ENCODE data around the gene BAG3. TPM values are rescaled to one million over a fixed set of nuclear protein-coding genes. Genes with fewer than 3 reads are reported as not detected.

BAG3 gene
- total RNA-seq, 1 donor from 2014 or later: 26.8 TPM

DNA sequence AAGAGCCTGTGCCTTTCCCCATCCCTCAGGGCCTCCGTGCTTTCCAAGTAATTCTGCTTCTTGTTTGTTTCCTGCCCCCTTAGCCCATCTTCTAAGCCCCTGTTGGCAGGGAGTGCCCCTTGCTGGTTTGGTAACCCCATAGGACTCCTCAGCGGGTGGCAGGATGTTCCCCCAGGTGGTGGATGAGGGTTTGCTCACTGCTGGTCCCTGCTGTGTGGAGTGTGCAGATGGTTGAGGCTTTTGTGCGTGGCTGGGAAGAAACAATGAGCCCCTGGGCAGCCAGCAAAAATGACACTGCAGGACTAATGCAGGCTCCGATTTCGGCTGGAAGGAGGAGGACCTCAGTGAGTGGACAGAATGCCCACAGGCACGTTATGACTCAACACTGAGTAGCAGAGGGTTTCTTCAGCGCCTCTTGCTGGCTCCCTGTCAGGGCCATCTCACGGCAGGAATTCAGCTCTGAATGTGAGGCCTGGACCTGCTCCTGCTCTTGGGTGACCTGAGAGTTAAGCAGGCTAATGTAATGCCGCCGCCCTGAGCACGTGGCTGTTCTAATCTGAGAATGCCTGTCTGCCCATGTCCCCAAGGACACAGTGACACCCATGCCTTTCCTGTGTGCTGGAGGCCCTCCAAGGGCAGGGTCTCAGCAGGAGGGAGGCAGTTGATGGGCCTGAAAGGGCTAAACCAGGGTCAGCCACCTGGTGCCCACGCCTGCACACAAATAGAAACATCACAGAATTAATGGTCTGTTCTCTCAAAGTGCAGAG is 16.6 kb downstream of the BAG3 start:
- DNase-seq (ENCODE audit: low read depth): peak; percentile 97

DNA sequence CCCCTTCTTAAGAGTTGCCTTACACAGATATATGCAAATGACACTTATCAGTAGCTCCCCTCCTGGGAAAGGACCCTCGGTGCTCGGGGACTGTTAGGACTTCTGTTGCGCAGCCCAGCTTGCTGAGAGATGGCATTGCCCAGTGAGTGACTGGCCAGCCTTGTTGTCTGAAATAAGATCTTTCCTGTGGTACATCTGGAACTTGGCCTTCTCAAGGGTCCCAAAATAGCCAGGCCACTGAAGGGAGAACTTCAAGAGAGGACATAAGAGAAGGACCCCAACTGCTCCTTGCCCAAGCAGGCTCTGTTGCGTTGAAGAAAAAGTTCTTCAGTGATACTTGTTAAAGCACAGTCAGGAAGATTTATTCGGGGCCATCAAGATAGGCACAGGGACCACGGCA is 17.3 kb downstream of the BAG3 start:
- no peak for DNase-seq (ENCODE audit: low read depth)

DNA sequence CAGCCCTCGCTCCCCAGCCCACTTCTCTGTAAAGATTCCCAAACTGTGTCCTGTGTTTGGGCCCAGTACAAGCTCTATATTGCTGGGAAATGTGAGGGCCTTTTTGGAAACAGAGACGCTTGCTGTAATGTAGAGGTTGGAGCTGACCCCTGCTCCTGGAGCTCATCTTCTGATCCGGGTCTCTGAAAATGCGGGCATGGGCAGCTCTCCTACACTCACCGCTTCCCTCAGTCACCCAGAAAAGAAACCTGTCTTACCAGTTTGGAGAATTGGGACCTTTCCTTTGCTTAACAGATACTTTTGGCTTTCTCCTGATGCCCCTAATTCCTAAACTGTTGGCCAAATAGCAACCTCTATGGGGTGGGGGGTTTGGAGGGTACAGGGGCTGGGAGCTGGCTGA is 18.2 kb downstream of the BAG3 start:
- DNase-seq (ENCODE audit: low read depth): no peak

DNA sequence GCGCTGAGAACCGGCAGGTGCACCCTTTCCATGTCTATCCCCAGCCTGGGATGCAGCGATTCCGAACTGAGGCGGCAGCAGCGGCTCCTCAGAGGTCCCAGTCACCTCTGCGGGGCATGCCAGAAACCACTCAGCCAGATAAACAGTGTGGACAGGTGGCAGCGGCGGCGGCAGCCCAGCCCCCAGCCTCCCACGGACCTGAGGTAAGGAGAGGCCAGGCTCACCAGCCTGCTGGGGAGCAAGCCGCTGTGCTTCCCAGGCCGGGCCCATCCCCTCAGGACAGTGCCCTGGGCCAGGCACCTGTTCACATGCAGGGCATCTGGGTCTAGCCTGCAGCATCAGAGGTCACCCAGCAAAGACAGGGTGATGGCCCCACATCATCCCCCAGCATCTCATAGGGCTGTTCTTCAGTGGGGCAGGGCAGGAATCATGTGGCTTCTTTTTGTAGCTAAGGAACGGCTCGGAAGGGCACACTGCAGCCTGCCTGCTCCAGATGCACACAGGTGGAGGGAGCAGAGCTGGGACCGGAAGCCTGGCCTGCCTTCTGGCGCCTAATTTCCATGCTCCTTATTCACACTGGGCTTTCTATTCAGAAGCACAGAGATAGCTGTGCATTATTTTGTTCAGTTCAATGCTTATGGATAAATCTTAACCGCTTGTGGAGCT is 18.9 kb downstream of the BAG3 start:
- DNase-seq (ENCODE audit: low read depth): no peak

DNA sequence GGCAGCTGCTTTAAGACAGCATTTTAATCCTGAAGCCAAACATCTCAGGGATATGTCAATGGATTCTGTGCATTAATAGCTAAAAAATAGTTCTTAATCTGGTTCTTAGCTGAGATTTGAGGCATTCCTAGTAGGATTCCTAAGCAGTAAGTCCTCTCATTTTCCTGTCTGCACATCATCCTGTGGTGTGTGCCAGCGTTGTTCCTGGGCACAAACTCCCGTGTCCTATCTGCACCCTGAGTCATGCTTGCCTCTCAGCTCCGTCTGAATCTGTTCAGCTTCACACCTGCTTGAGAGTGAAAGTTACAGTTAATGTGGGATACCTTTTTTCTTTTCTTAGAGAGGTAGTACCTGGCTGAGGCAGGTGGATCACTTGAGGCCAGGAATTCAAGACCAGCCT is 19.5 kb downstream of the BAG3 start:
- DNase-seq (ENCODE audit: low read depth): peak; percentile 61

DNA sequence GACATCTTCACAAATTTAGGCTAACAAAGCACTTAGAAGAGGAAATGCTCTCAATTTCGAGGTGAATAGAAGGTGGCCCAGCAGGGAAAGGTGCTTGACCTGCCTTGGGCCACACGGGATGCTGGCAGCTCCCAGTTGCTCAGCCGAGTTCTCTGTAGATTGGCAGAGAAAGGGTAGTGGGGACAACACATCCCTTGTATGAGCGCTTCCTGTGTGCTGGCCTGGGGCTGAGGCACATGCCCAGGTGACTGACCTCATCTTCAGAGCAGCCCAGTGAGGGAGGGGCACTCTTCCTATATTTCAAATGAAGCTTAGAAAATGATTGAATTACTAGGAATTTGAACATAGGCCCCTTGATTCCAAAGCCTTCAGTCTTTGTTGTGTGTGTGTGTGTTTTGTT is 20.2 kb downstream of the BAG3 start:
- no peak for DNase-seq (ENCODE audit: low read depth)

DNA sequence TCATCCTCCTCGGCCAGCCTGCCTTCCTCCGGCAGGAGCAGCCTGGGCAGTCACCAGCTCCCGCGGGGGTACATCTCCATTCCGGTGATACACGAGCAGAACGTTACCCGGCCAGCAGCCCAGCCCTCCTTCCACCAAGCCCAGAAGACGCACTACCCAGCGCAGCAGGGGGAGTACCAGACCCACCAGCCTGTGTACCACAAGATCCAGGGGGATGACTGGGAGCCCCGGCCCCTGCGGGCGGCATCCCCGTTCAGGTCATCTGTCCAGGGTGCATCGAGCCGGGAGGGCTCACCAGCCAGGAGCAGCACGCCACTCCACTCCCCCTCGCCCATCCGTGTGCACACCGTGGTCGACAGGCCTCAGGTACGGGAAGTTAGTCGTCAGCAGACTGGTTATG is 21.1 kb downstream of the BAG3 start:
- DNase-seq (ENCODE audit: low read depth): no peak

DNA sequence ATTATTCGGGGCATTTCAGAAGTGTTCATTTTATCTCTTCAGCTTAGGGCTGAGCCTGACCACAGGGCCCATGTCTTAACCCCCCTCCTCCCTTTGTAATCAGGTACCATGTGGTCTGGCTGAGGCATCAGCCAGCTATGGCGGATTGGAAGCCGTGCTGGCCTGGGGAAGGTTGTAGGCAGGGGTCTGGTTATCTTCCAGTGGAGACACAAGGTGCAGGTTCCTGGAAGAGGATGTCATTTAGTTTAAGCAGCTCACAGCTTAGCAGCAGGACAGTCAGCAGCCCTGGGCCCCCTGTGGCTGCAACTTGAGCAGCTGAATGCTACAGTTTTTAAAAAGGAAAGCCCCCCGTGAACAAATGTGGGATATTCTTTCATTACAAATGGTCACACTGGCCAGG is 22.1 kb downstream of the BAG3 start:
- no peak for DNase-seq (ENCODE audit: low read depth)

DNA sequence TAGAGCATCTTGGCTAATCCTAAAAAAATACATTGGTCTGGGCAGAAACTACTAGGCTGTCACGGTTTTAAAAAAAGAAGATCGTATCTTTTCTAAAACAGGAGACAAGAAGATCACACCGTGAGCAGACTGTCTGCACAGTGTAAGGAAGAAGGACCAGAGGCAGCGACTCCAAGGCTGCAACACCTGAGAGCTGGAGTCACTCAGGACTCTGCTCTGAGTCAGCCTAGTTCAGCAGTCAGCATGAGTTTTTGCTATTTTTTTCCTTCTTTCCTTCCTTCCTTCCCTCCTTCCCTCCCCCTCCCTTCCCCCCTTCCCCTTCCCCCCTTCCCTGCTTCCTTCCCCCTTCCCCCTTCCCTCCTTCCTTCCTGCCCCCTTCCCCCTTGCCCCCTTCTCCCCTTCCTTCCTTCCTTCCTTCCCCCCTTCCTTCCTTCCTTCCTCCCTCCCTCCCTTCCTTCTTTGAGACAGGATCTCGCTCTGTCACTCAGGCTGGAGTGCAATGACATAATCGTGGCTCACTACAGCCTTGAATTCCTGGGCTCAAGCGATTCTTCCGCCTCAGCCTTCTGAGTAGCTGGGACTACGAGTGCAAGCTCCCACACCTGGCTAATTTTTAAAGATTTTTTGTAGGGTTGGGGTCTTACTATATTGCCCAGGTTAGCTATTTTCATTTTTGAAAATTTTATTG is 24.4 kb downstream of the BAG3 start:
- no peak for DNase-seq (ENCODE audit: low read depth)

DNA sequence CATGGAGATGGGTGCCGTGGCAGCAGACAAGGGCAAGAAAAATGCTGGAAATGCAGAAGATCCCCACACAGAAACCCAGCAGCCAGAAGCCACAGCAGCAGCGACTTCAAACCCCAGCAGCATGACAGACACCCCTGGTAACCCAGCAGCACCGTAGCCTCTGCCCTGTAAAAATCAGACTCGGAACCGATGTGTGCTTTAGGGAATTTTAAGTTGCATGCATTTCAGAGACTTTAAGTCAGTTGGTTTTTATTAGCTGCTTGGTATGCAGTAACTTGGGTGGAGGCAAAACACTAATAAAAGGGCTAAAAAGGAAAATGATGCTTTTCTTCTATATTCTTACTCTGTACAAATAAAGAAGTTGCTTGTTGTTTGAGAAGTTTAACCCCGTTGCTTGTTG is 25.9 kb downstream of the BAG3 start:
- DNase-seq (ENCODE audit: low read depth): no peak

DNA sequence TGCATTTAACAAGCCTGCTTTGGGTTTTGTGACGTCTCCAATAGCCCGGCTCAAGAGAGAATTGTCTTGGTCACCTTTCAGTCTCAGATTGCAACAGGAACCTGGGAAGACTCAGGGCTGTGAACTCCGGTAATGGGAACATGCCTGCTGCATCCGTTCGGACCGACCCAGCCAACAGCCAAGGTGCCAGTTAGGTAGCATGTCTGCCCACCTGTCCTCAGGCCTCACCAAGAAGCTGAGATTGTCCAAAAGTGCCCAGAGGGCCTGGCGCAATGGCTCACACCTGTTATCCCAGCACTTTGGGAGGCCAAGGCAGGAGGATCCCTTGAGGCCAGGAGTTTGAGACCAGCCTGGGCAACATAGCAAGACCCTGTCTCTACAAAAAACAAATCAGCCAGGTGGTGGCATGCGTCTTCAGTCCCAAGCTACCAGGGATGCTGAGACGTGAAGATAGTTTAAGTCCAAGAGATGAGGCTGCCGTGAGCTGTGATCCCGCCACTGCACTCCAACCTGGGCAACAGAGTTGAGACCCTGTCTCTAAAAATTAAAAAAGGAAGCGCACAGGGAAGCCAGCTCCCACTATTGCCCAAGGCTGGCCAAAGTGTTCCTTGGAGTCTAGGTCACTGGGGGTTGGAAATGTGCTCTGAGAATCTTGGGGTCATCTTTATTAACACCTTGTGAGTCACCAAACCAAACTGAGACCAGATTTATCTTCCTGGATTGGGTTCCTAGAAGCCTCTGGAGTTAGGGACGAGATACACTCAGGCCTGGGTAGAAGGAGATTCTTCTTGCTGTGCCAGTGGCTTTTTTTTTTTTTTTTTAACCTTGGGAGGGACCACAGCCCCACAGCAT is 26.9 kb downstream of the BAG3 start:
- DNase-seq (ENCODE audit: low read depth): no peak

DNA sequence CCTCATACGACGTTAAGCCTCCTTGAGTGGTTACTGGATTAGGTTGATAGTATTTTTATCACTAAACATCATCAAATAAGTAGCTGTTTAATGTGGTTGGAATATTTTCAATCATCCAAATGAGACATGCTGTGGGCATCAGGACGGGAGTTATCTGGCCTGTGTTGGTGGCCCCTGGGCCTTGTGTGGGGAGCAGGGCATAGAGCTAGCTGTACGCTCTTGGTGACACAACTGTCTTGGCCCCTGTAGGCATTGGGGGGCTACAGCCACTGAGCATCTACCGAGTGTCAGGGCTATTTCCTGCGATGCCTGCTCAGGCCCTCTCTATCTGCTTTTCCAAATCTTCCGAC is 28.3 kb downstream of the BAG3 start:
- DNase-seq (ENCODE audit: low read depth): no peak

DNA sequence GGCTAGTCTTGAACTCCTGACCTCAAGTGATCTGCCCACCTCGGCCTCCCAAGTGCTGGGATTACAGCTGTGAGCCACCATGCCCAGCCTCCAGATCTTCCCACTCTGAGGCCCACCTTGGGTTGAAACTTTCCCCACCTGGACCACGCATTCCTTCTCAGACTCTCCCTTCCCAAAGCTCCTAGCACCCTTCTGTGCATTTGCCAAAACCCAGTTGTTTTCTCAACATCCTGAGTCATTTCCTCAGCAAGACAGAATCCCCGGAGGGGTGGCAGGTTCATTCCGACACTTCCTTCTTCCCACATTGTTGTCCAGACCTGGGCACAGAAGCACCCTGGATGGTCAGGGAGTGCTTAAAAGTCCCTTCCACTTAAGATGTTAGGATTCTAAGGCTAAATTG is 28.9 kb downstream of the BAG3 start:
- peak; percentile 88 for DNase-seq (ENCODE audit: low read depth)

DNA sequence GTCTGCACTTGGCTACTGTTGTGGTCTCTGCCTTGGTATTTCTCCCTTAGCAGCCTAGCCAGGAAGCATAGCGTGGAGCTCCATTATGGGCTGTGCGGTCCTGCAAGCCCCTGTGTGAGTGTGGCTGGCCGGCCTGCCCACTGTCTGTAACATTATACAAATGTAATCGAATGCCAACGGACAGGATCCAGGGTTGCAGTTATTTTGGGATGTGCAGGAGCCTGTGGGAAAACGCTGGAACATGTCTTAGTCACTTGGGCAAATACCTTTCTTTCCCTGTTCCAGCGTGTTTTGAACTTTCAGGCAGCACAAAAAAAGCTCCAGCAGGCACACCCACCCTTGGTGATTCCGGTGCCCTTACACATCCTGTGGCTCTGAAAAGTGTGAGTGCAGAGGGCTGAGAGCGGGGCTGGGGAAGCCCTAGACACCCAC is 29.5 kb downstream of the BAG3 start:
- DNase-seq (ENCODE audit: low read depth): peak; percentile 42

DNA sequence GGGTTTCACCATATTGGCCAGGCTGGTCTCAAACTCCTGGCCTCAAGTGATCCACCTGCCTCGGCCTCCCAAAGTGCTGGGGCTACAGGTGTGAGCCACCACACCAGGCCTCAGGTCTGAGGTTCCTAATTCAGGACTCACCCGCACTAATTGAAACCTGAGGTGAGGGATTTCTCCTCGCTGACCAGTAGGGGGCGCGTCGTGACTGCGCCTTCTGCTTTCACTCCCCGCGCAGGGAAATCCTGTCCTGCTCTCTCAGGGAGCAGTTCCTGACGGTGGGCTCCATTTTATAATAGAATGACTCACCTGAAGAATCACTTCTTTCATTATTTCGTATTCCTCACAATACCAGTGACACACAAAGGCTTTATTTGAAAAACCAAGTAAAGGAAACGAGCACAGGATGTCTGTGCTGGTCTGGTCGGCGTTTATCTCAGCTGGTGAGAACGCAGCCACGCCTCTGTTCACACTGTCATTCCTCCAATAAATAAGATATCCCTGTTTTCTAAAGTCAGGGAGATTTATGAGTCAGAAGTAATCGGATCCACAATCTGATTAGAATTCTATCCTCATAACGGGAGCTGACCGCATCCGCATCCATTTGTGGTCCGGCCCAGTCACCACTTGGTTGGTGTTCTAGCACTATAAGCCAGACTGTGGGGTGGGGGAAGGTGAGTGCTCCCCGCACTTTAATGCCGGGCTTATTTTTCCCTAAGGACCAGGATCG is 35.4 kb downstream of the BAG3 start:
- peak; percentile 85 for DNase-seq (ENCODE audit: low read depth)

DNA sequence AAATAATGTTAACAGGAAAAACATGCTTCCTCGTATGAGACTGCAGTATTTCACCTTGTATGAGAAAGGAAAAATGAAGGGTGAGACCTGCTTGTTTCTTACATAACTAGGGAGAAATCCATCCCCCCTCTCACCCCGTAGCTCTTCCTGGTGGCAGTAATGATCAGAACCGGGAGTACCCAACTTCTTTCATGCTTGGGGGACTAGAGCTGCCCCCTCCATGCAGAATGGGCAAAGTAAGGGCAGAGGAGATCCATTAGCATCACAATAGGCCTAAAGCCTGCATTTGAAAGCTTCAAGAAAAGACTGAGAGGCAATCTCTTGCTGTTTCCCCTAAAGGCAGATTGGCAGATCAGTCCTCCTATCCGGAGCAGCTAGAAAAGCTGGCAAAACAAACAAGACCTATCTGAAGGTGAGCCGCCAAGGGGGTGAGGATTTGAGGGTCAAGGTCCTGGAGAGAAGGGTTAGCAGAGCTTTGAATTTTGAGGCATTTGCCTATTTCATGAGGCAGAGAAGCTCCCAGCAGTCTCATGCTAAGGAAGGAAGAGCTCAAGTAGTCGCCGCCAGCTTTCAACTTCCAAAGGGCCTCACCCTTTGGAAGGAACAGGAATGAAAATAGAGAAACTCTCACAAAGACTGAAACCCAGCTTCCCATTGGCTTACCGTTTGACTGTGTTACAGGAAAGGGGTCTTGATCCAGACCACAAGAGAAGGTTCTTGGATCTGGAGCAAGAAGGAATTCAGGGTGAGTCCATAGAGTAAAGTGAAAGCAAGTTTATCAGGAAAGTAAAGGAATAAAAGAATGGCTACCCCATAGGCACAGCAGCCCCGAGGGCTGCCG is 36.2 kb downstream of the BAG3 start:
- DNase-seq (ENCODE audit: low read depth): no peak

DNA sequence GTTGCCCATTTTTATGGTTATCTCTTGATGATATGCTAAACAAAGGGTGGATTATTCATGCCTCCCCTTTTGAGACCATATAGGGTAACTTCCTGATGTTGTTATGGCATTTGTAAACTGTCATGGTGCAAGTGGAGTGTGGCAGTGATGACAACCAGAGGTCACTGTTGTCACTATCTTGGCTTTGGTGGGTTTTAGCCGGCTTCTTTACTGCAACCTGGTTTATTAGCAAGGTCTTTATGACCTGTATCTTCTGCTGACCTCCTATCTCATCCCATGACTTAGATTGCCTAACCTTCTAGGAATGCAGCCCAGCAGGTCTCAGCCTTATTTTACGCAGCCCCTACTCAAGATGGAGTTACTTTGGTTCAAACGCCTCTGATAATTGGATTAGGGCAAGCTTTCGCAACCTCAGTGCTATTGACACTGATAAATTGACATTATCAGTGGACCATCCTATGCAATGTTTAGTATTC is 36.9 kb downstream of the BAG3 start:
- DNase-seq (ENCODE audit: low read depth): no peak

DNA sequence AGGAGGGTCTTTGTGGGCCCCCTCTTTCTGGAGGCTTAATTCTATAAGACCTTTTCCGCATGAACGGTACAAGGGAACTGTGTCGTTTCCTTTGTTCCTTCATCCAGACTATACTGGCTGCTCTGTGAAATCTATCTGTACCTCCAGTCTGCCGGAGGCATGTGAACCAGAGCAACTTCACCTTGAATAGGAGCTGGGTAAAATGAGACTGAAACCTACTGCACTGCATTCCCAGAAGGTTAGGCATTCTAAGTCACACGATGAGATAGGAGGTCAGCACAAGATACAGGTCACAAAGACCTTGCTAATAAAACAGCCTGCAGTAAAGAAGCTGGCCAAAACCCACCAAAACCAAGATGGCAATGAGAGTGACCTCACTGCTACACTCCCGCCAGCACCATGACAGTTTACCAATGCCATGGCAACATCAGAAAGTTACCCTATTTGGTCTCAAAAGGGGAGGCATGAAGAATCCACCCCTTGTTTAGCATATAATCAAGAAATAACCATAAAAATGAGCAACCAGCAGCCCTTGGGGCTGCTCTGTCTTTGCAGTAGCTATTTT is 37.9 kb downstream of the BAG3 start:
- no peak for DNase-seq (ENCODE audit: low read depth)

DNA sequence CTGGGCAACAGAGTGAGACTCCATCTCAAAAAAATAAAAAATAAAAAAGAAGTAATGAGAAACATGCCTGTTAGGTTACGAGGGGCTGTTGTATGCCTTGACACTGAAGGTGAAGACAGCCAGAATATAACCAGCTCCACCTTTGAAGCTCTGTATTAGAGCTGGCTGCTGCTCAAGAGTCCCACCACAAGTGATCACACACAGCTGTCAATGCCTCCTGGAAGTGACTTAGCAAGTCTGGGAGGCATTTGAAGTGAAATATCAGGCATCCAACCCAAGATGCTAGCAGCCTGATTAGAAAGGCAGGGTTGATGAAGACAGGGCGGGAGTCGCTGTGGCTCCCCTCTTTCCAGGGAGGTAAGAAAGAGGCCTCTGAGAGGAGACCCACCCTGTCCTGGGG is 40.5 kb downstream of the BAG3 start:
- no peak for DNase-seq (ENCODE audit: low read depth)

Data from renal cortical epithelial cell (primary cell).